ENCODE measurements around the gene GSDME. TPM values are rescaled to one million over a fixed set of nuclear protein-coding genes. Genes with fewer than 3 reads are reported as not detected.

The GSDME gene
- total RNA-seq, 4 donors from 2014 or later: 0.42 to 9.2 (median 2.1) TPM

- TF ChIP-seq CTCF (IDR thresholded peaks at IDR 0.05): no peak
- TF ChIP-seq POLR2A (IDR thresholded peaks at IDR 0.05): no peak
- DNase-seq (ENCODE audit: low spot score in 2 of 2): no peak
- WGBS, 2 donors: 62 to 67% methylated on average over 7 of the region's 7 CpGs
- no peak overlapping the region for H3K4me3 ChIP-seq (ENCODE audit: low read depth, poor library complexity, severe bottlenecking)
- intact Hi-C loops (cut with DNase I; ENCODE audit: low total_unique reads): no loop called here
Measured at GRCh38 chr7:24762771-24763170, 5.5 kb upstream of the GSDME start.

GRCh38 chr7:24760968-24761367 is 3.7 kb upstream of the GSDME start:
- H3K4me3 ChIP-seq (ENCODE audit: low read depth, poor library complexity, severe bottlenecking): no peak overlapping the region
- WGBS, 2 donors: 94 to 100% methylated on average over 1 of the region's 1 CpG
- DNase-seq (ENCODE audit: low spot score in 2 of 2): no peak
- TF ChIP-seq CTCF (IDR thresholded peaks at IDR 0.05) (no peak), POLR2A (IDR thresholded peaks at IDR 0.05) (no peak)
- intact Hi-C loops (cut with DNase I; ENCODE audit: low total_unique reads): no loop called here

GRCh38 chr7:24756545-24757352 is 515 bp downstream of the GSDME start:
- peak overlapping the region; percentile 48 for H3K4me3 ChIP-seq (ENCODE audit: low read depth, poor library complexity, severe bottlenecking)
- 6% methylated on average over 50 to 52 of the region's 54 CpGs for WGBS, 2 donors
- DNase-seq (ENCODE audit: low spot score in 2 of 2): peak in 1 of 2 donors; percentile 93
- intact Hi-C loops (cut with DNase I; ENCODE audit: low total_unique reads): no loop called here
- TF ChIP-seq POLR2A (IDR thresholded peaks at IDR 0.05): no peak
- TF ChIP-seq CTCF (IDR thresholded peaks at IDR 0.05): no peak

- intact Hi-C loops (cut with DNase I; ENCODE audit: low total_unique reads): no loop called here
- WGBS, 2 donors: 79 to 83% methylated on average over 12 of the region's 12 CpGs
- DNase-seq (ENCODE audit: low spot score in 2 of 2): no peak
- H3K4me3 ChIP-seq (ENCODE audit: low read depth, poor library complexity, severe bottlenecking): no peak overlapping the region
- TF ChIP-seq CTCF (IDR thresholded peaks at IDR 0.05): no peak
- no peak for TF ChIP-seq POLR2A (IDR thresholded peaks at IDR 0.05)
Measured at GRCh38 chr7:24755541-24756407, 1.5 kb downstream of the GSDME start.

- 64 to 73% methylated on average over 3 of the region's 3 CpGs for WGBS, 2 donors
- no peak for DNase-seq (ENCODE audit: low spot score in 2 of 2)
- intact Hi-C loops (cut with DNase I; ENCODE audit: low total_unique reads): no loop called here
- H3K4me3 ChIP-seq (ENCODE audit: low read depth, poor library complexity, severe bottlenecking): no peak overlapping the region
- no peak for TF ChIP-seq POLR2A (IDR thresholded peaks at IDR 0.05)
- TF ChIP-seq CTCF (IDR thresholded peaks at IDR 0.05): no peak
Measured at GRCh38 chr7:24754906-24755506, 2.3 kb downstream of the GSDME start.

Data from lower leg skin (tissue), 4 donors.